Diencephalon (tissue), 1 donor: Measurements from ENCODE around the gene IDI1. TPM values are rescaled to one million over a fixed set of nuclear protein-coding genes. Genes with fewer than 3 reads are reported as not detected.

Source experiments
- total RNA-seq: library from RNA; depleted of rRNA; stranded (reverse); fragments of >200 nt; gene quantifications from one replicate; pipeline ENCODE4 v1.2.3, GENCODE V29; 2014

Gene IDI1
- total RNA-seq: 156 TPM

DNA sequence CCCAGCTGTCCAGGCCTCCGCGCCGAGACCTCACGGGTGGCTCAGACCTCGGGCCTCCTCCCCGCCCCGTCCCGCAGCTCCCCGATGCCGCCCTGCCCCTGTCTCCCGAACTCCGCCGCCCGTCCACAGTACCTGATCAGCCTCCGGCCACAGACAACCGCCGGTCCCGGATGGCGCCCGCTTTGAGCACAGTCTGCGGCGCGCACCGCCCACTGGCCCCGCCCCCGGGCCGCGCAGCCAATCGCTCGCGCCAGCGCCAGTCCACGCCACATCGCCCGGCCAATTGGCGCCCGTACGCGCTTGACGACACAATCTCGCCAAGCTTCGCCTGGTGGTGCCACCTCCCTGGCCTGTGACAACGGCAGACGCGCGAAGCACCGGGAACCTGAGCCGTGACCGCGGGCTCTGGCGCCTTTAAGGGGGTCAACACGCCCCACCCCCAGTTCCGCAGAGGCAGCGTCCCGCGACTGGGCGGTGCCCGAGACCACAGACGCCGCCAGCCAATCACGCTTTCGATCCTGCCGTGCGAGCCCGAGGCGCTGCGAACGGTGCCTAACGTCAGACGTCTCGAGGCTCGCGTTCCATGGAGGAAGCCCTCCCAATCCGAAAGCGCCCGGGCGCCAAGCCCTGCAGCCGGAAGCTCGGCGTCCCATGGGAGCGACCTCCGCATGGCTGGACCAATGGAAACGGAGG is at the start of gene IDI1:
Gene IDI1, minus strand, starts transcription at position 388 of the 693 bp plus-strand sequence. Its CDS starts 116 bp downstream, at position 272.

DNA sequence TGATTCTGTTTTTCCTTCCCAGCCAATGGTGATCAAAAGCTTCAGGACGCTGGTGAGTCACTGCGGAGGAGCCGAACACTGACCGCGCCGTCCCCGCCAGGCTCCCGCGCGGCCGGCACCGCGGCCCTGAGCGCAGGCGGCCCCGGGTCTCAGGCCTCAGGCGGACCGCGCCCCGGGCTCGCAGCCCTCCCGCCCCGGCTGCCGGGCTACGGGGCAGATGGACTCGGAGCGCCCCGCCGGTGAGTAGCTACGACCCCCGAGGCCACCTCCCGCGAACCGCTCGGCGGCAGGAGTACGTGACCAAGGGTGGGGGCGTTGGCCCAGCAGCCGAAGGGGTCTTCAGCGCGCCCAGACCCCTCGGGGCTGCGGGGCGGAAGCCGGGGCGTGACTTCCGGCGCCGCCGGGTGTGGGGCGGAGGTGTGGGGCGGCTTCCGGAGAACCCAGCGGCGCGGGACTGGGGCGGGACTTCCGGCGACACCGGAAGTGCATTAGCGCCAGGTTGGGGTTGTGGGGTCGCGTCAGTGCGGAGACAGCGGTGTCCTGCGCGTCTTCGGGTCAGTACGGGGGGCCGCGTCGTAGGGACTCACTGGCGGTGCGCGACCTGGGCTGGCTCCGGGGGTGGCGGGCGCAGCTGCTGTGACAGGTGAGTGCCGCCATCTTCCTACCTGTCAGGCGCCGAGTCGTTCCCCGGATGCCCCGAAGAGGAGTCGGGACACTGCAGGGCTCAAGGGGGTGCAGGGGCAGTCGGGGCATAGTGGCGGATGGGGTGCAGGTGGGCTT is 7.6 kb upstream of the IDI1 start, which contains the start of gene WDR37:
Gene WDR37, plus strand, starts transcription at position 60 of the 780 bp plus-strand sequence. CDS start 15,771 bp downstream, outside the sequence.

DNA sequence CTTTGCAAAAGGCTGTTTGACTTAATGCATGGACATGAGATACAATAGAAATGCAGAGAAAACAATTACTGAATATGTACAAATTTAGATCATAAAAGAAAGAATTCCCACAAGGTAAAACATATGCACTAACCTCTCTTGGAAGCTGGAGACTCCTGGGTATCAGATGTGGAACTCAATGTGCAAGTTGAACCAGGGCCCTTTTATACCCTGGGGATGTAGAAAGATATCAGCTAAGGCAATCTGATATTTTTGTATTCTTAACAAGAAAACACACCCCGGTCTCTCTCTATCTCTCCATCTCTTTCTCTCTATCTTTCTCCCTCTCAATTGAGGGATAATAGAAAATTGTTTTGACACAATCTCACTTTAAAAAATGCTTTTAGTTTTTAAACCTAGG is 23.2 kb downstream of the IDI1 start, which contains the start of gene IDI2:
Gene IDI2, minus strand, starts transcription at position 177 of the 400 bp plus-strand sequence. CDS start 1,136 bp downstream, outside the sequence.

Other genes with a start within 250 kb of the IDI1 start
- gene LARP4B, start 117.4 kb downstream of the IDI1 start, total RNA-seq: 37.6 TPM
- gene GTPBP4, start 60.7 kb downstream of the IDI1 start, total RNA-seq: 20.5 TPM
- not detected for gene IDI2, start 23.3 kb downstream of the IDI1 start, total RNA-seq
- 37.1 TPM for gene WDR37, start 7.3 kb upstream of the IDI1 start, total RNA-seq